Left renal pelvis (tissue), 4 donors: ENCODE data around the gene RPS14. TPM values are rescaled to one million over a fixed set of nuclear protein-coding genes. Genes with fewer than 3 reads are reported as not detected.

Experiments used
- DNase-seq, 4 donors: peaks; one replicate each; pipeline ENCODE4 v3.0.0-alpha.2; 2013; ENCODE audit warnings: low read depth in 4 of 4, low spot score in 3 of 4
- polyA plus RNA-seq, 4 donors: library from polyadenylated mRNA; unstranded; fragments of 120-200 nt; gene quantifications; one replicate each; pipeline ENCODE4 v1.2.1, GENCODE V29; 2013; ENCODE audit not compliant: insufficient read length in 4 of 4

Gene RPS14
- polyA plus RNA-seq = 1,000 to 10,000 TPM; 1,813 to 1,980 (median 1,872) TPM

DNA sequence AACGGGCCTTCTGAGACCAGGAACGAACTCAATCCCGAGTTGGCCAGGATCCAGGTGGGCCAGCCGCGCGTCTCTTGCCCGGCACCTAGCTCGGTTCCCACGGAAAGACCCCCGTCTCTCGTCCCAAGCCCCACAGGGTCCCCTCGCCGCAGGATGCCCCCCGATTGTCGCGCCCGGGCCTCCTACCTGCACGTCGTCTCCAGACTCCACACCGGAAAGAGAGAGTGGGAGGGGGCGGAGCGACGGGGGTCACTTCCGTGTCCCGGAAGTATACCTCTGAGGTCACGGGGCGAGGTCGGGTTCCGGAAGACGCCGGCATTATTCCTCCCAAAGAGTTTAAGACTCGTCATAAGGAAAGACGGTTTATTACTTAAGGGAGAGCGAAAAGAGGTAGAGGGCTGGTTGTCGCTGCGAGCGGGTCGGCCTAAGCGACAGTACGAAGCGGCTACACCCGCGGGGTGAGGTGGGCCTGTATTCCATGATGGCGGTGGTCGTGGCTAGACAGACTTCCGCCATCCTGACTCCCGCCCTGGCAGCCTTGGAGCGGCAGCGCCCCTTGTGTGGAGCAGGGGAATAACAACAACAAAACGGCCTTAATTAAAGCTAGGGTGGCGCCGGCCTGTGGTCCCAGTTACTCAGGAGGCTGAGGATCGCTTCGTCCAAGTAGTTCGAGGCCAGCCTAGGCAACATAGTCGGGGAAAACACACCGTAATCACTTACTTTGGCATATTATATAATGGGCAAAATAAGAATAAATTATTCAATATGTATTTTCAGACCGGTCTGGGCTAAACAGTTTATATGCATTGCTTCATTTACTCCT is at the start of gene RPS14:
TSS of gene RPS14 (minus strand) at position 223 of the 823 bp plus-strand sequence. CDS start 2,006 bp downstream, outside the sequence.
- peak; percentile 91 to 99 (median 92) for DNase-seq

DNA sequence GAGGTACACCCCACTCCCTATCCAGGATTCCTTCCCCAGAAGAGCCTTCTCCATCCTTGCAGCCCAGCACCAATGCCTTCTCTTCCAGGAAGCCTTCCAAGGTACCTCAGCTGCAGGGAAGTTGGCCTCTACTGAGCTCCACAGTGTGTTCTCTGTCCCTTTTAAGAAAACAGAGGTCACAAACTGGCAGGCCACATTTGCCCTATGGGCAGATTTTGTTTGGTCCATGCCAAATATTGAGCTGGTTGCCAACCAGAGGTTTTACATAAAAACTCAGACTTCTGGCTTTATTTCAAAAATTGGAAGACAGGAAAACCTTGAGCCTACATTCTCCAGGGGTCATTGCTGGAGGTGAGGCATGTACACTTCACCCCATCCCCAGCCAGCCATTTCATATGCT is 49.4 kb upstream of the RPS14 start:
- no peak for DNase-seq

DNA sequence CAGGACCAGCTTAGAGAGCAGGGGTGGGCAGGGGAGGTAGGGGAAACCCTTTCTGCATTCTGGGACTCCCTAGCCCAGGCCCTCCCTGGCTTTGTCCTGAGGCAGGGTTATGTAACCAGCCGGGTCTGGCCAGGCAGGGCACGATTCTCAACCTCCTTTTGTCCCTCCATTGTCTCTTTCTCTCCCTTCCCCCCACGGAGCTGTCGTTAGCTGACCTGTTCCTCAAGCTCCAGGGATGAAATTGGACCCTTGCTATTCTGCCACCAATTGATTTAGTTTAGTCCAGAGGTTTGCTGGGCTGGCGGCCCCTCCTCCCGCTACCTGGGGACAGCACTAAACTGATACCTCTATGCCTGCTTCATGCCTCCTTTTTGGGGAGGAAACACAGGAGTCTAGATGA is 49.0 kb upstream of the RPS14 start:
- DNase-seq = no peak

DNA sequence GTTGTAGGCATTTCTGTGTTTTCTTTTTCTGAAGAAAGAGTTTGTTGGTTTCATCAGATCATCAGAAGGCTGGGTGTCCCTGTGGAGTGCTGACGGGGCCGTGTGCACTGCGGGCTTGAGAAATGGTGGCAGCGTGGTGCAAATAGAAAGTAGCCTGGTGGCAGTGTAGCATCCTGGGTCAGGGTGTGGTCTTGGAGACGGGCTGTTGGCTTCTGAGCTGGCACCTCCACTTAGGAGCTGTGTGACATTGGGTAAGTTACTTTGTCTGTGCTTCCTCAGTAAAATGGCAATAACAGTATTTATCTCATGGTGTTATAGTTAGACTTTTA is 48.4 kb upstream of the RPS14 start:
- no peak for DNase-seq

DNA sequence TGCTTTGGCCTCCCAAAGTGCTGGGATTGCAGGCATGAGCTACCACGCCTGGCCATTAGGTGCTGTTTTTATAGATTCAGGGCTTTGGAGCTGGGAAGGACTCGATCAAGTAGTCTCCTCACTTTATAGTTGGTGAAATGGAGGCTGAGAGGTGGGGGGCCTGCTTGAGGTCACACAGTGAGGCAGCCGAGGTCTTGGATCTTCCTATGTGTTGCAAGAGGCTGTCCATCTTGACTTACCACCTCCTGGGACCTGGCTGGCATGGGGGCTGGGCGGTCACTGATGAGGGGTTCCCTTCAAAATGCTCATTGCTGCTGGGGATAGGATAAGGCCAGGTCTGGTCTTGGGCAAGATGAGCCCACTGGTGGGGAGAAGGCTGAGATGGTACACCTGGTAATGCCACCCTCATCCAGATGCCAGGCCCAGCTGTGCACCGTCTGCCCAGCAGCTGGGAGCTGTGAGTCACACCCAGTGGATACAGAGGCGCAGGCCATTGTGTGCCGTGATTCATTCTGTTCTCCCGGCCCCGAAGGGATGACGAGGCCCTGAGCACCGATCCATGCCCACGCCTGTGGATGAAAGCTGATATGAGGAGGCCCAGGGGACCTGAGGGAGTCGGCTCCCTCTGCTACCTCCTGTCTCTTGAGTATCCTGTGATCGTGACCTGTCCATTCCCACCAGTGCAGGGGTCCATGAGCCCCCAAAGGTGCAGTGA is 47.9 kb upstream of the RPS14 start:
- peak in 1 of 4 donors; percentile 50 for DNase-seq

DNA sequence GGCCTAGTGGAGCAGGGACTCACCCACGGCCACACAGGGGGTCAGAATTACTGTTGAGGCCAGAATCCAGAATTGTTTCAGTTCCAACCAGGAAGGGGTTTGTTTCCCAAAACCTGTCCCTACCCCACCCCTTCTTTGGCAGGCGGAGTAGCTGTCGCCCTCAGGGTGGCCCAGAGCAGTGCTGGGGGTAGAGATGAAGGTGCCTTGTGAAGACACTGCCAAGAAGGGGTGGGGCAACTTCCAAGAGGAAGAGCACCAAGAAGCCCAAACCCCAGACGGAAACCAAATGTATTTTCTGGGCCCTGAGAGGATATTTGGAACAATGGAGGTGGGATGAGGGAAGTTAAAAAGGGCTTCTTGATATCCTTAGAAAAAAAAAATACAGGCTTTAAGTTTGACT is 47.0 kb upstream of the RPS14 start:
- no peak for DNase-seq

DNA sequence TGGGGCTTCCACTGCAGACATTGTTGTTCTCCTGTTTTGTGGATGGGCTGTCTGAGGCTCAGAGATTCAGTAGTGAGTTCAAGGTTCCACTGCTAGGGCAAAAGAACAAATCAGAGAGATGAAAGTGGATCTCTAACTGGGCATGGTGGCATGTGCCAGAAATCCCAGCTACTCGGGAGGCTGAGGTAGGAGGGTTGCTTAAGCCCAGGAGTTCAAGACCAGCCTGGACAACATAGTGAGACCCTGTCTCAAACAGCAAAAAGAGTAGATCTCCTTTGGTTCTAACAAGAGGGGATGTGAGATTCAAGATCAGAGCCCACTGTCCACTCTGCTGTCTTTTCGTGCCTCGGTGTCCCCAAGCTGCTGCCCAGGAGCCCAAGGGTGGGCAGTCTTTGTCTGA is 46.6 kb upstream of the RPS14 start:
- no peak for DNase-seq

DNA sequence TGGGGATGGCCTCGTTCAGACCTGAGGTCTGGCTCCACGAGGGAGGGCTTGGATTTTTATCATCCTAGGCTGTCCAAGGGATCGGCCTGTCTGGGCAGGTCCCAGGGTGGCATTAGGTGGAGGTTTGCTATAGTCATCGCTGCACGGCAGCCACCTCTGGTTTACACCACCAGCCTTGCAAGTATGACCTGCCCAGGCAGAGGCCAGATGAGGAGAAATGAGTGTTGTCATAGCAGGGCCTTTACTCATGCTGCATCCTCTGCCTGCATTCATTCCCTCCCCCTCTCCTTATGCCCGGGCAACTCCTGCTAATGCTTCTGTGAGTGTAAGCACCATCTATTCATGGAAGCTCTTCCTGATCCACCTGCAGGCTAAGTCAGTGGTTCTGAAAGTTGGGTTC is 43.1 kb upstream of the RPS14 start:
- no peak for DNase-seq

DNA sequence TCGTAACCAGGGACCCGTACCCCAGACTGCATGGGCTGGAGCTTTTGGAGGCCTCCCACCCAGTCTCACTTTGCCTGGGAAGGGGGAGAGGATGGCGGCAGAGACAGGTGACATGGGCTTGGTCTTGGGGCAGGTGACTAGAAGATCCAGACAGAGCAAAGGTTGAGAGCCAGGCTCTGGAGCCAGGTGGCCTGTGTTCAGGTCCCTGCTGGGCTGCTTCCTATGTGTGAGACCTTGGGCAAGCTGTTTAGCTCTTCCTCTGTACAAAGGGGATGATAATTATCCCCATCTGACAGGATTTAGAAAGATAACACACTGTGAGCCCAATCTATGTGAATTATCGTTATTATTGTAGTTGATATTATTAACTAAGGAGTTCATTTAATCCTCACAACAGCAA is 42.3 kb upstream of the RPS14 start:
- no peak for DNase-seq

DNA sequence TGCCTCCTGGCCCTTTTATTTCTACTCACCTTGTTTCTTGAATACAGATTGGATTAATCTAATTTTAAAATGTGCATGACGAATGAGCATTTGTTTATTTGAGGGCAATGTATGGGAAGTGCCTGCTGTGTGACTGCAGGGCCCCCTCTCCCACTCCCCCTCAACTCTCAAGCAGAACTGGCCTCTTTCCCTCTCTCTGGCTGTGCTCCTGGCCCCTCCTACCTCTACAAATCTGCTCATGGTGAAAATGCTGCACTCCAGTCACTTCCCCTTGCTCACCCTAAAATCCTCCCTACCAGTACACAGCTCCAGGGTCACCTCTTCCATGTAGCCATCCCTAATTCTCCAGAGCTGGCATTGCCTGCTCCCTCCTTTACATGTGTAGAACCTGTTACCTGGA is 41.2 kb upstream of the RPS14 start:
- no peak for DNase-seq

DNA sequence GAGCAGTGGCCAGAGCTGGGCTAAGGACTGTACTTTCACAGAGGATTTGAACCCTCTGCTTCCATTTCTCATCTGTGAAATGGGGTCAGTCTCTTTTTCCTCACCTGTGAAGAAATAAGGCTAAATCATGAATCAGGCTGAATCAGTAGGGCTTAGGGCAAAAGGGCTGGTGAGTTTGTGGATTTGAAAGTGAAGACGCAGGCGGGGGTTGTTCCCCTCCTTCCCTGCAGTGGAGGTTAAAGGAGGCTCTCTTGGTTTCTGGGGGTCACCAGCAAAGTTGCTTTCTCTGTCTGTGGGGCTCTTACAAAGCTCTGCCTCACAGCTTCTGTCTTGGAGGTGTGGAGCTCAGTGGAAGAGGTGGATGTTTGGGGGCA is 40.7 kb upstream of the RPS14 start:
- no peak for DNase-seq

DNA sequence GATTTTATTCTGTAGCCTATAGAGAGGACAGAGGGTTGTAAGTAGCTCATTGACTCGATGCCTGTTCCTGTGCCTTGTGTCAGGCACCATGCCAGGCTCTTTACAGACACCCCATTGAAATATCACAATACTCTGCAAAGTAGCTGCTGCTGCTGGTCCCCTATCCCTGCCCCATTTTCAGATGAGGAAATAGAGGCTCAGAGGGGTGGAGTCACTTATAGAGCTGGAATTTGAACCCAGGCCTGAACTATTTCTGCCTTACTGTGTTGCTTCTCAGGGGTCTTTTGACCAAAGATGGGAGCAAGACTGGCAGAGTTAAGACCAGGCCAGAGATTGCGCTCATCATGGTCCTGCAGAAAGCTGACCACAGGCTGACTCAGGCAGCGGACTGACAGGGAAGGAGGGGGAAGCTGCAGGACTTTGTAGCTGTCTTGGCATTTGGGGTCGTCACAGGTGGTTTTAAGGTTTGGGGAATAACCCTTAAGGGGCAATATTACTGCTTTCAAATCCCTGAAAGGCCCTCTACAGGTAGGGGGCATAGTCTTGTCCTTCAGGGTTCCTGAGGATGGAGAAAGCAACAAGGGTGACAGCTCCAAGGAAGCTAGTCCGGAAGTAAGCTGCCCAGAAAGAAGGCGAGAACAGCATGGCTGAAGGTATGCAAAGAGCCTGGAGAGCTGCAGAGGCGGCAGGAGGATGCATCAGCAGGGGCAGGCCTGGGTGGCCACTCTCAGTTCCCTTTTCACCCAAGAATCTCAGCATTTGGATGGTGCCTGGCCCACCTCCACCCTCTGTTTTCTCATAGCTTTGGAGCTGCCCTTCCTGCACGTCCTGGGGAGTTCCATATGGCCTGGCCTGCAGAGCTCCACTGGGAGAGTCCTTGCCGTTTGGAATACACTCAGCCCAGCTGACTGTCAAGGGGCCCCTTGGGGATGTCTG is 40.1 kb upstream of the RPS14 start:
- DNase-seq = no peak

DNA sequence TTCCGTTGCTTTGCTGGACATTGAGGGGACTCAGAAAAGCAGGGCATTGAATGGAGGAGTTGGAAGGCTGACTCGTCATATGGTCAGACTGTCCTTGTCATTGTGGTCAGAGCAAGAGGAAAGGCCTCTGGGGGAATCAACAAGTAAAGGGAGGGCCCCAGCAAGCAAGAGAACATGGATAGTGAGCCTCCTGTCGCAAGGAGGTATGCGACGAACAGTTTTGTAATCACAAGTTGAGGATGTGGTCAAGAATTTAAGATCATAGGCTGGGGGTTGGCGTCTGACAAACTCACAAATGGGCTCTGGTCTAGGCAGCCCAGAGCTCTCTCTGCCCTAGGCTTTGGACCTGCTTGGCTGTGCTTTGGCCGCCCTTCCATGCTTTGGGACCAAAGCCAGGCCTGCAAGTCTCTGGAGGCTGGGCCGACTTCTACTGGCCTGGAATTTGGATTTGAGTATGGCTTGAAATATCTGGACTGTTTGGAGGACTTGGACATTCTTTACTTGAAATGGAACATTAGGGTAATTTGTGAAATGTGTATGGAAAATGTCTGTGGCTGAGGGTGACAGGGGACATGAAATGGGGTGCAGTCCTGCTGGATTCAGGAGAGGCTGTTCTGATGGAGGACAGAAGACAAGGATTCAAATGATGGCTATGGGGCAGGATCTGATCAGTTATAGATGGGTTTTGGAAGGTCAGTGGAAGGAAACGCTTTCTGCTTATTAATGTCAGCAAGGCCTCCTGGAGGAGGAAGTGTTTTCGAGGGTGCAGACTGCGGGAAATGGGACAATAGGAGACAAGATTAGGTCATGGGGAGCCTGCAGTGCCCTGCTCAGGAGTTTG is 39.2 kb upstream of the RPS14 start:
- DNase-seq = no peak

DNA sequence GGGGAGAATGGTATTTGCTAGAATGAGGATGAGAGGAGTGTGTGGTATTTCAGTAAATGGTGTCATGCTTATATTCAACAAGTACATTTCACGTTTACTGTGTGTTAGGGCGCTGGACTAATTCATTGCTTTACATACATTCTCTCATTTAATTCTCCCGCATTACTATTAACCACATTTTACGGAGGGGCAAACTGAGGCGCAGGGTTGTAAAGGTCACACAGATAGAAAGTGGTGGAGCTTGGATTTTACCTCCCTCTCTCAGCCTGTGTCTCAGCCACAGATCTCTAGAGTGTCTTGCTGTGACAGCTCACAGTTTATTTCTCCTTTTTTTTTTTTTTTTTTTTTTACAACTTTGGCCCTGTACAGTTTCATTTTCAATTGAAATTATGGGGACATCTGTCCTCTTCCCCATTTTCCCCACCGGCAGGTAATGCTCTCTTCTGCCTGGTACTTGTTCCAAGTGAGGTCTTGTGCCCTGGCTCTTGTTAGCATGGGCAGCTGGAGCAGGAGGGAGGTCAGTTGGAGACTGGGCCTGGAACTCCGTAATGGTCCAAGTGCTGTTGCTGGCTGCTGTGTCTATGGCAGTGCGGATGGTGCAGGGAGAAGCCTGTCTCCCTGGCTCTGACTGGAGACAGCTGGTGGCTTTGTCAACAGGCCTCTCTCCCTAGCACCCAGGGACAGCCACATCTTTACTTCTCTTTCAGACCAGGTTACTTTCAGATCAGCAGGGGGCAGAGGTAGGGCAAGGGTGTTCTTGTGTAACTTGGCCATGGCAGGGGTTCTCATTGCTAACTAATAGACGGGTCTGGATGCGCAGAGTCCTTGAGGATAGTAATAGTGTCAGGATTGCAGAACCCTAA is 37.9 kb upstream of the RPS14 start:
- DNase-seq = no peak

DNA sequence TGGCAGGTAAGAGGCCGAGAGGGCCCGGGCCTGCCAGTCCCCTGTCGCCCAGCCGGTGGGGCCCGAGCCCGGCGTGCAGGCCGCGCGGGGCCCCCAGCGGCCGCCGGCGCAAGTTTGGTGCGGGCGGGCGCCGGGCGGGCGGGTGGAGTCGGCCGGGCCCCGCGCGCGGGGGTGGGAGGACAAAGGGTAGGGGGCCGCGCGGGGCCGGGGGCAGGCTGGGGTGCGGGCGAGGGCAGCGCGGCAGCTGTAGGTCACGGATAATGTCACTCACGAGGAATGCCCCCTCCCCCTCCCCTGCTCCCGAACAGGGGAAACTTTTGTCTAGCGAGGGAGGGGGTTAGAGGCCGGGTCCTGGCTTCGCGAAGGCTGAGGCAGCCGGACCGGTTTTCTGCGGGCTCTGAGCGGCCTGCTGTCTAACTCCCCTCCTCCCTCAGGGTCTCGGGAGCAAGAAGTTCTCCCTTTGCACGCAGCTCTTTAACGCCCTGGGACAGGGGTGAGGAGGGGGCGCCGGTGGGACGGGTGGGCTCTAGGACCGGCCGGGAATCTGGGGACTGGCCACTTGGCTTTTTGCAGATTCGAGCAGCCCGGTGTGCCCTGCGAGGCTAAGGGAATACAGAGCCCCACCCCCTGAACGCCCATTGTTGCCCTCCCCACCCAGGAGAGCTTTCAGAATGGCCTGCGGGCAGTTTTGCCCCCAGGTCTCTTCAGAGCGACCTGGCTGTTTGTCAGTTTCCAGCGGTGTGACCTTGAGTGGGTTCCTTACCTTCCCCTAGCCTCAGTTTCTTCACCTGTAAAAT is 37.1 kb upstream of the RPS14 start:
- peak in 2 of 4 donors; percentile 64 to 72 for DNase-seq

DNA sequence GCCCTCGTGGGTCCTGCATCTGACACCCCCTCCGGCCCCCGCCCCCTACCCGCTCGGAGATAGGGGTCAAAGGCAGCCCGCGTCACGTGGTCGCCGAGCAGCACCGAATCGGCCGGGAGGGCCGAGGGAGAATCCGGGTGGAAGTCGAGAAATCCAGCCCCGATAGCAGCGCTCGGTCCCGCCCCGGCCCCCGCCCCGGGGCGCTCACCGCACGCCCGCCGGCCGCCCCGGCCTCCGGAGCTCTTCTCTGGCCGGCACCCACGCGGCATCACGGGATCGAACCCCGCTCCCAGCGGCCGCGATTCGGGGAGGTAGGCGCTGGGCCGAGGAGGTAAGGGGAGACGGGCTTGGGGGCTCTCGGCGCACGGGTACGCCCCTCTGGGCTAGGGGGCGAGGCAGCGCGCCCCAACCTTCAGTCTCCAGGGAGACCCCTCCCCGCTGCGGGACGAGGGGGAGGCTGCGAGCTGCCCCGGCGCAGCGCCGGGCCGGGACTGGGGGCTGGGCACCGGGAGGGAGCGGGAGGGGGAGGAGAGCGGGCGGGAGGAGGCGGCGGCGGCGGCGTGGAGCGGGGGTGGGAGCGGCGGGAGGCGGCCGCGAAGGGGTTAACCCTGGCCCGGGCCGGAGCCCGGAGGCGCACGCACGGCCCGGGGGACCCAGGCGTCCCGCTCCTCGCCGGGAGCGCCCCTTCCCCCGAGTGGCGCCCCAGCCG is 36.3 kb upstream of the RPS14 start:
- no peak for DNase-seq

DNA sequence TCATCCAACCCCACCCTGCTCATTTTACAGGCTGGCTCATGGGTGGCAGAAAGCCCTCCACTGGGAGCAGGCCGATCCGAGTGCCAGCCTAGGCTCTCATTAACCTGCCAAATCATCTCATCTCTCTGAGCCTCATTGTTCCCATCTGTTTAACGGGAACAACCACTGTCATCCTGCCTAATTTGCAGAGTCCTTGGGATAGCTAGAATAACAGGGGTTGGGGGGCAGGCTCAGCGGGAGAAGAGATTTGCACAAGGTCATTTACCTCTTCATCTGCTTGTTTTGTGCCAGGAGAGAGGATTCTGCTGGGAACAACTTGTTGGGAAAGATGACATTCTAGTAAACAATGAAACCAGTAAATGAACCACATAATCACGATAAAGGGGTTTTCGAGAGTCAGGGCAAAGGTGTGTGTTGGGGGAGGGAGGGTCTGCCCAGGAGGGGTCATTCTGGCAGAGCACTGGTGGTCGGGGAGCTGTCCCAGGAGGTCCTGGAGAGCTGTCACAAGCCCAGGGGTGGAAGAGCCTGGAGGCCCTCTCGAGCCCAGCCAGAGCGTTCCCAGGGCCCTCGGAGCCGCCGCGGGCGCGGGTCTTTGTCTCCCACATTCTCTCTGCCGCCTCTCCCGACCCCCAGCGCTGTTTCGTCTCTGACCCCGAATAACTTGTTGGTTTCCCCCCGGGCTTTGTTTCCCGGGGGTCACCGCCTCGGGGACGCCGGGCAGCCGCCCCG is 35.6 kb upstream of the RPS14 start:
- DNase-seq = no peak
